T-helper 1 cell (primary cell): ENCODE results near the gene PIGM.

Experiments
- DNase-seq, 5 donors: peaks; one replicate each; pipeline ENCODE4 v3.0.0-alpha.2; 2012 to 2020

The PIGM gene

DNA sequence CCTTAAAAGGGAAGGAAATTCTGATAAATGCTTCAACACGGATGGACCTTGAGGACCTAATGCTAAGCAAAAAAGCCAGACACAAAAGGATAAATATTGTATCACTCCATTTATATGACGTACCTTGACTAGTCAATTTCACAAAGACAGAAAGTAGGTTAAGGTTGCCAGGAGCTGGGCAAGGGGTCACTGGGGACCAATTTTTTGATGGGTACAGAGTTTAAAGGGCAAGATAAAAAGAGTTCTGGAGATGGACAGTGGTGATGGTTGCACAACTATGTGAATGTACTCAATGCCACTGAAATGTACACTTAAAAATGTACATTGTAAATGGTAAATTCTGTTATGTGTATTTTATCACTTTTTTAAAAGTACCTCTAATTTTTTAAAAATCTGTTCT is 45.7 kb downstream of the PIGM start:
- no peak for DNase-seq

- no peak for DNase-seq
Measured at GRCh38 chr1:159985473-159985872, 46.3 kb downstream of the PIGM start.

GRCh38 chr1:159983681-159984080 is 48.1 kb downstream of the PIGM start:
- no peak for DNase-seq

GRCh38 chr1:159982280-159982679 is 49.5 kb downstream of the PIGM start:
- DNase-seq = no peak

- no peak for DNase-seq
Measured at GRCh38 chr1:159981351-159982055, 50.3 kb downstream of the PIGM start.

DNA sequence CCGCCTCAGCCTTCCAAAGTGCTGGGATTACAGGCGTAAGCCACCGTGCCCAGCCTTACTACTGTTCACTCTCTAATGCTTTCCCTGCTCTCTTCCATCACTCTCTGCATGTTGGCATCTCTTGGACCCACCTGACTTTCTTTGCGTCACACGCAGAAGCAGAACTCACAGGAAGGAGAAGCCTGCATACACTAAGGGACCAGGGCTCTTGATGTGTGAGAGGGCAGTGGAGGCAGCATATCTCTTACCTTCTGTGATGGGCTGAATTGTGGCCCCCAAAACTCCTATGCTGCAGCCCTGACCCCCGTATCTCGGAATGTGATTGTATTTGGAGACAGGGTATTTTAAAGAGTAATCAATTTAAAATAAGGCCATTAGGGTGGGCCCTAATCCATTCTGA is 51.0 kb downstream of the PIGM start:
- no peak for DNase-seq

- no peak for DNase-seq
Measured at GRCh38 chr1:159980076-159980475, 51.7 kb downstream of the PIGM start.

- no peak for DNase-seq
Measured at GRCh38 chr1:159979257-159979656, 52.5 kb downstream of the PIGM start.

GRCh38 chr1:159978107-159978398 is 53.7 kb downstream of the PIGM start:
- no peak for DNase-seq

DNA sequence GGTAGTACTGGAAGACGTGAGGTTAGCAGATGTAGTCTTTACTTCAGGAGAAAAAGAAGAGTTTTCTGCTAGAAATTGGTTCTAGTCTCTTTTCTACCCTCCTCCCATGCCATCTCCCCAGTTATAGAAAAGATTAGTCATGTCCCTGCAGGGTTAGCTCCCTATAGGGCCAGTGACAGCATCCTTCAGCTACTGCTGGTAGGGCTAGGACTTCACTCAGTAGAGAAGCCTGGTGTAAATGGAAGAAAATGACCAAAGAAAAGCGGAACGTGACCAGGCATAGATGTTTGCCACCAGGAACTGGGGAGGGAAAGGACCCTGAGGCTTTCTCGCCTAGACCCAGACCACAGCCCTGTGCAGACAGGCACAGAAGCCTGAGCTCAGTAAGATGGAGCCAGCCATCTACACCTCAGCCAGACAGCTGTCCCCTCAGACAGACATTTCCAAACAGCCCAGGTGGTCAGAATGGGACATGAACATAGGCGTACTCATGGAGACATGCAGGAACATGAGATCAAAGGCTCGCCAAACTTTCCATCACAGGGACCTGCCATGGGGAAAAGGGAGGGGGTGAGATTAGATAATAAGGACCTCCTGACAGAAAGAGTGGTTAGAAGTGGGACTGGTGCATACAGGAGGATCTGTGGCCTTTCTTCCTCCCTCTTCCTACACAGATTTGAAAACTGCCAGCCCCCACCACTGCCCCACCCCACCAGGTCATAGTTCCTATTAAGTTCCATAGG is 54.3 kb downstream of the PIGM start:
- DNase-seq = no peak
